Fibroblast of upper back skin (primary cell): Measurements from ENCODE around the gene MARF1.
"Not testable (repeated sequence)": the region's sequence is repeated elsewhere in the genome, so short reads cannot be mapped to it uniquely, and the experiment has no call there.

Source experiments
- DNase-seq: peaks from one replicate; pipeline ENCODE4 v3.0.0-alpha.2; 2013

Gene MARF1

GRCh38 chr16:15643048-15643945, at the start of gene MARF1:
Gene MARF1, minus strand, starts transcription at chr16:15643154. Its CDS starts 3,921 bp downstream, at chr16:15639233.
- DNase-seq: peak; percentile 94

- DNase-seq: not testable (repeated sequence)
These were observed 49.6 kb upstream of the MARF1 start for GRCh38 chr16:15692508-15692907.

- no peak for DNase-seq
These were observed 48.1 kb upstream of the MARF1 start for GRCh38 chr16:15691046-15691445.

GRCh38 chr16:15690296-15690695, 47.3 kb upstream of the MARF1 start:
- peak; percentile 23 for DNase-seq

GRCh38 chr16:15689290-15689689, 46.3 kb upstream of the MARF1 start:
- DNase-seq: no peak

GRCh38 chr16:15686287-15686686, 43.3 kb upstream of the MARF1 start:
- DNase-seq: no peak

GRCh38 chr16:15682105-15682570, 39.2 kb upstream of the MARF1 start:
- peak; percentile 56 for DNase-seq

GRCh38 chr16:15677447-15677846, 34.5 kb upstream of the MARF1 start:
- no peak for DNase-seq

GRCh38 chr16:15676506-15676905, 33.6 kb upstream of the MARF1 start:
- DNase-seq: no peak

GRCh38 chr16:15674571-15674970, 31.6 kb upstream of the MARF1 start:
- DNase-seq: no peak

- peak; percentile 91 for DNase-seq
These were observed 29.7 kb upstream of the MARF1 start for GRCh38 chr16:15672514-15673167.

GRCh38 chr16:15672127-15672513, 29.2 kb upstream of the MARF1 start:
- not testable (repeated sequence) for DNase-seq

- no peak for DNase-seq
These were observed 28.7 kb upstream of the MARF1 start for GRCh38 chr16:15671530-15672117.

- no peak for DNase-seq
These were observed 24.3 kb upstream of the MARF1 start for GRCh38 chr16:15667091-15667742.

- no peak for DNase-seq
These were observed 22.2 kb upstream of the MARF1 start for GRCh38 chr16:15665107-15665506.

GRCh38 chr16:15660203-15660601, 17.2 kb upstream of the MARF1 start:
- no peak for DNase-seq

- DNase-seq: no peak
These were observed 15.6 kb upstream of the MARF1 start for GRCh38 chr16:15658556-15658955.

GRCh38 chr16:15658149-15658548, 15.2 kb upstream of the MARF1 start:
- DNase-seq: no peak

GRCh38 chr16:15655561-15655960, 12.6 kb upstream of the MARF1 start:
- DNase-seq: not testable (repeated sequence)

- no peak for DNase-seq
These were observed 11.6 kb upstream of the MARF1 start for GRCh38 chr16:15654591-15654990.

GRCh38 chr16:15653227-15653626, 10.3 kb upstream of the MARF1 start:
- peak; percentile 80 for DNase-seq

- DNase-seq: no peak
These were observed 9.5 kb upstream of the MARF1 start for GRCh38 chr16:15652293-15653001.
